Measurements from ENCODE around the gene IGHMBP2. TPM values are rescaled to one million over a fixed set of nuclear protein-coding genes. Genes with fewer than 3 reads are reported as not detected.

Gene IGHMBP2
- total and polyA plus RNA-seq, 2 of the 8 experiments (the other 6 are each of a cell fraction or from before 2014, with no cell fraction given) = 8.4 to 17.6 TPM

- TF ChIP-seq, protein P1, sequence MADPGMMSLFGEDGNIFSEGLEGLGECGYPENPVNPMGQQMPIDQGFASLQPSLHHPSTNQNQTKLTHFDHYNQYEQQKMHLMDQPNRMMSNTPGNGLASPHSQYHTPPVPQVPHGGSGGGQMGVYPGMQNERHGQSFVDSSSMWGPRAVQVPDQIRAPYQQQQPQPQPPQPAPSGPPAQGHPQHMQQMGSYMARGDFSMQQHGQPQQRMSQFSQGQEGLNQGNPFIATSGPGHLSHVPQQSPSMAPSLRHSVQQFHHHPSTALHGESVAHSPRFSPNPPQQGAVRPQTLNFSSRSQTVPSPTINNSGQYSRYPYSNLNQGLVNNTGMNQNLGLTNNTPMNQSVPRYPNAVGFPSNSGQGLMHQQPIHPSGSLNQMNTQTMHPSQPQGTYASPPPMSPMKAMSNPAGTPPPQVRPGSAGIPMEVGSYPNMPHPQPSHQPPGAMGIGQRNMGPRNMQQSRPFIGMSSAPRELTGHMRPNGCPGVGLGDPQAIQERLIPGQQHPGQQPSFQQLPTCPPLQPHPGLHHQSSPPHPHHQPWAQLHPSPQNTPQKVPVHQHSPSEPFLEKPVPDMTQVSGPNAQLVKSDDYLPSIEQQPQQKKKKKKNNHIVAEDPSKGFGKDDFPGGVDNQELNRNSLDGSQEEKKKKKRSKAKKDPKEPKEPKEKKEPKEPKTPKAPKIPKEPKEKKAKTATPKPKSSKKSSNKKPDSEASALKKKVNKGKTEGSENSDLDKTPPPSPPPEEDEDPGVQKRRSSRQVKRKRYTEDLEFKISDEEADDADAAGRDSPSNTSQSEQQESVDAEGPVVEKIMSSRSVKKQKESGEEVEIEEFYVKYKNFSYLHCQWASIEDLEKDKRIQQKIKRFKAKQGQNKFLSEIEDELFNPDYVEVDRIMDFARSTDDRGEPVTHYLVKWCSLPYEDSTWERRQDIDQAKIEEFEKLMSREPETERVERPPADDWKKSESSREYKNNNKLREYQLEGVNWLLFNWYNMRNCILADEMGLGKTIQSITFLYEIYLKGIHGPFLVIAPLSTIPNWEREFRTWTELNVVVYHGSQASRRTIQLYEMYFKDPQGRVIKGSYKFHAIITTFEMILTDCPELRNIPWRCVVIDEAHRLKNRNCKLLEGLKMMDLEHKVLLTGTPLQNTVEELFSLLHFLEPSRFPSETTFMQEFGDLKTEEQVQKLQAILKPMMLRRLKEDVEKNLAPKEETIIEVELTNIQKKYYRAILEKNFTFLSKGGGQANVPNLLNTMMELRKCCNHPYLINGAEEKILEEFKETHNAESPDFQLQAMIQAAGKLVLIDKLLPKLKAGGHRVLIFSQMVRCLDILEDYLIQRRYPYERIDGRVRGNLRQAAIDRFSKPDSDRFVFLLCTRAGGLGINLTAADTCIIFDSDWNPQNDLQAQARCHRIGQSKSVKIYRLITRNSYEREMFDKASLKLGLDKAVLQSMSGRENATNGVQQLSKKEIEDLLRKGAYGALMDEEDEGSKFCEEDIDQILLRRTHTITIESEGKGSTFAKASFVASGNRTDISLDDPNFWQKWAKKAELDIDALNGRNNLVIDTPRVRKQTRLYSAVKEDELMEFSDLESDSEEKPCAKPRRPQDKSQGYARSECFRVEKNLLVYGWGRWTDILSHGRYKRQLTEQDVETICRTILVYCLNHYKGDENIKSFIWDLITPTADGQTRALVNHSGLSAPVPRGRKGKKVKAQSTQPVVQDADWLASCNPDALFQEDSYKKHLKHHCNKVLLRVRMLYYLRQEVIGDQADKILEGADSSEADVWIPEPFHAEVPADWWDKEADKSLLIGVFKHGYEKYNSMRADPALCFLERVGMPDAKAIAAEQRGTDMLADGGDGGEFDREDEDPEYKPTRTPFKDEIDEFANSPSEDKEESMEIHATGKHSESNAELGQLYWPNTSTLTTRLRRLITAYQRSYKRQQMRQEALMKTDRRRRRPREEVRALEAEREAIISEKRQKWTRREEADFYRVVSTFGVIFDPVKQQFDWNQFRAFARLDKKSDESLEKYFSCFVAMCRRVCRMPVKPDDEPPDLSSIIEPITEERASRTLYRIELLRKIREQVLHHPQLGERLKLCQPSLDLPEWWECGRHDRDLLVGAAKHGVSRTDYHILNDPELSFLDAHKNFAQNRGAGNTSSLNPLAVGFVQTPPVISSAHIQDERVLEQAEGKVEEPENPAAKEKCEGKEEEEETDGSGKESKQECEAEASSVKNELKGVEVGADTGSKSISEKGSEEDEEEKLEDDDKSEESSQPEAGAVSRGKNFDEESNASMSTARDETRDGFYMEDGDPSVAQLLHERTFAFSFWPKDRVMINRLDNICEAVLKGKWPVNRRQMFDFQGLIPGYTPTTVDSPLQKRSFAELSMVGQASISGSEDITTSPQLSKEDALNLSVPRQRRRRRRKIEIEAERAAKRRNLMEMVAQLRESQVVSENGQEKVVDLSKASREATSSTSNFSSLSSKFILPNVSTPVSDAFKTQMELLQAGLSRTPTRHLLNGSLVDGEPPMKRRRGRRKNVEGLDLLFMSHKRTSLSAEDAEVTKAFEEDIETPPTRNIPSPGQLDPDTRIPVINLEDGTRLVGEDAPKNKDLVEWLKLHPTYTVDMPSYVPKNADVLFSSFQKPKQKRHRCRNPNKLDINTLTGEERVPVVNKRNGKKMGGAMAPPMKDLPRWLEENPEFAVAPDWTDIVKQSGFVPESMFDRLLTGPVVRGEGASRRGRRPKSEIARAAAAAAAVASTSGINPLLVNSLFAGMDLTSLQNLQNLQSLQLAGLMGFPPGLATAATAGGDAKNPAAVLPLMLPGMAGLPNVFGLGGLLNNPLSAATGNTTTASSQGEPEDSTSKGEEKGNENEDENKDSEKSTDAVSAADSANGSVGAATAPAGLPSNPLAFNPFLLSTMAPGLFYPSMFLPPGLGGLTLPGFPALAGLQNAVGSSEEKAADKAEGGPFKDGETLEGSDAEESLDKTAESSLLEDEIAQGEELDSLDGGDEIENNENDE (IDR thresholded peaks at IDR 0.05; ENCODE audit: insufficient replicate concordance, low read length) = no peak
- no peak for TF ChIP-seq ASH2L (IDR thresholded peaks at IDR 0.05; ENCODE audit: low read length)
- TF ChIP-seq, protein P2, sequence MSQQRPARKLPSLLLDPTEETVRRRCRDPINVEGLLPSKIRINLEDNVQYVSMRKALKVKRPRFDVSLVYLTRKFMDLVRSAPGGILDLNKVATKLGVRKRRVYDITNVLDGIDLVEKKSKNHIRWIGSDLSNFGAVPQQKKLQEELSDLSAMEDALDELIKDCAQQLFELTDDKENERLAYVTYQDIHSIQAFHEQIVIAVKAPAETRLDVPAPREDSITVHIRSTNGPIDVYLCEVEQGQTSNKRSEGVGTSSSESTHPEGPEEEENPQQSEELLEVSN (IDR thresholded peaks at IDR 0.05) = no peak
- TF ChIP-seq PHF8 (conservative IDR thresholded peaks at IDR 0.05; ENCODE audit: low read depth, low read length) = 0 out of 2 replicates have a peak, but pooled peaks have one; percentile 31
- TF ChIP-seq CHD2 (IDR thresholded peaks at IDR 0.05; ENCODE audit: low read length) = no peak
- TF ChIP-seq SP1 (IDR thresholded peaks at IDR 0.05; ENCODE audit: low read depth, low read length) = no peak
- no peak for TF ChIP-seq SIN3A (conservative IDR thresholded peaks at IDR 0.05 in 1 of 2, IDR thresholded peaks at IDR 0.05 in 1 of 2; ENCODE audit: low read depth in 1 of 2, low read length in 2 of 2)
- TF ChIP-seq, protein P3, sequence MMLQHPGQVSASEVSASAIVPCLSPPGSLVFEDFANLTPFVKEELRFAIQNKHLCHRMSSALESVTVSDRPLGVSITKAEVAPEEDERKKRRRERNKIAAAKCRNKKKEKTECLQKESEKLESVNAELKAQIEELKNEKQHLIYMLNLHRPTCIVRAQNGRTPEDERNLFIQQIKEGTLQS (IDR thresholded peaks at IDR 0.05; ENCODE audit: insufficient read depth, low read depth, low read length) = no peak
- no peak for TF ChIP-seq POU5F1 (IDR thresholded peaks at IDR 0.05; ENCODE audit: low read depth, low read length)
Measured at GRCh38 chr11:68854273-68854958, 49.3 kb upstream of the IGHMBP2 start (continued).

All from H1 (cell line).